SU-DHL-6 (cell line): Measurements from ENCODE around the gene RPTOR.

Source experiments
- H2AFZ ChIP-seq: fragments of 200-600 bp; sonication (generic); 2 replicates; pipeline ENCODE4 v1.6.1; 2014; ENCODE audit warnings: low read depth, mild to moderate bottlenecking, moderate library complexity, mixed read lengths, antibody characterized with exemption, low read length; ENCODE audit not compliant: severe bottlenecking
- H3F3A ChIP-seq: fragments of 200-600 bp; shearing (Covaris generic); 2 replicates; pipeline ENCODE4 v1.6.0; 2016; ENCODE audit warnings: antibody characterized with exemption, mild to moderate bottlenecking; ENCODE audit not compliant: insufficient read depth
- H3K27ac ChIP-seq: fragments of 200-600 bp; sonication (generic); 2 replicates; pipeline ENCODE4 v1.5.1; 2016; ENCODE audit warnings: low read depth, mild to moderate bottlenecking, low read length, moderate library complexity, mixed read lengths
- H3K27me3 ChIP-seq: fragments of 200-600 bp; sonication (generic), shearing (Covaris generic); 2 replicates; pipeline ENCODE4 v1.6.0; 2014; ENCODE audit warnings: mild to moderate bottlenecking, low read length
- H3K36me3 ChIP-seq: fragments of 200-600 bp; sonication (generic); 2 replicates; pipeline ENCODE4 v1.6.1; 2014; ENCODE audit warnings: mild to moderate bottlenecking, low read length, mixed read lengths
- H3K4me2 ChIP-seq: fragments of 300-600, 200-600 bp; shearing (Covaris generic), sonication (generic); 2 replicates; pipeline ENCODE4 v1.6.0; 2014; ENCODE audit warnings: low read length, low read depth, mild to moderate bottlenecking; ENCODE audit not compliant: poor library complexity, severe bottlenecking
- H3K4me3 ChIP-seq: fragments of 200-600 bp; sonication (generic); 2 replicates; pipeline ENCODE4 v1.5.1; 2014; ENCODE audit warnings: antibody characterized with exemption, low read length, mild to moderate bottlenecking, mixed read lengths; ENCODE audit not compliant: insufficient read depth, poor library complexity, severe bottlenecking
- H3K79me2 ChIP-seq: fragments of 200-600 bp; sonication (generic); 2 replicates; pipeline ENCODE4 v1.6.1; 2014; ENCODE audit warnings: mild to moderate bottlenecking, low read length, moderate library complexity; ENCODE audit not compliant: insufficient read depth
- H3K9ac ChIP-seq: fragments of 200-600 bp; sonication (generic); 2 replicates; pipeline ENCODE4 v1.7.0; 2014; ENCODE audit warnings: mild to moderate bottlenecking, low read length
- H3K9me2 ChIP-seq: fragments of 200-600 bp; sonication (generic); replicated peaks from 2 replicates; pipeline ENCODE4 v1.6.1; 2014; ENCODE audit warnings: low read length; ENCODE audit not compliant: insufficient read depth
- H3K9me3 ChIP-seq: fragments of 200-600 bp; sonication (generic); 2 replicates; pipeline ENCODE4 v1.6.1; 2014; ENCODE audit warnings: low read length, mixed read lengths; ENCODE audit not compliant: insufficient read depth
- H4K20me1 ChIP-seq: fragments of 200-600 bp; sonication (generic); 2 replicates; pipeline ENCODE4 v1.6.1; 2014; ENCODE audit warnings: low read depth, mild to moderate bottlenecking, antibody characterized with exemption, low read length, moderate library complexity, mixed read lengths
- CTCF ChIP-seq: fragments of 200-600 bp; sonication (generic); IDR thresholded peaks from one replicate; pipeline ENCODE4 v1.5.1; 2017; ENCODE audit warnings: antibody characterized with exemption, mild to moderate bottlenecking, low read length, moderate library complexity; ENCODE audit not compliant: insufficient read depth, poor library complexity, severe bottlenecking
- EZH2phosphoT487 ChIP-seq: fragments of 200-600 bp; sonication (generic), shearing (Covaris generic); conservative IDR thresholded peaks from 2 replicates; pipeline ENCODE4 v1.6.1; 2018; ENCODE audit warnings: mild to moderate bottlenecking, antibody characterized with exemption, low read length, moderate library complexity, mixed read lengths

Gene RPTOR

GRCh38 chr17:80768389-80768788 is 223.8 kb downstream of the RPTOR start:
- no peaks in the 10 kb centered on the region for H3K27me3 ChIP-seq
- H3K36me3 ChIP-seq: no peaks in the 10 kb centered on the region
- no peak overlapping the region for H3K4me2 ChIP-seq
- TF ChIP-seq EZH2phosphoT487: no peak
- TF ChIP-seq CTCF: no peak
- H3K9me3 ChIP-seq: no peaks in the 10 kb centered on the region
- H4K20me1 ChIP-seq: no peaks in the 10 kb centered on the region
- no peak overlapping the region for H3K9ac ChIP-seq
- H3F3A ChIP-seq: no peaks in the 10 kb centered on the region
- no peaks in the 10 kb centered on the region for H3K79me2 ChIP-seq
- H3K4me3 ChIP-seq: no peak overlapping the region
- H2AFZ ChIP-seq: no peak overlapping the region
- no peak overlapping the region for H3K27ac ChIP-seq
- no peaks in the 10 kb centered on the region for H3K9me2 ChIP-seq

- H3K9ac ChIP-seq: no peak overlapping the region
- H3K27me3 ChIP-seq: no peaks in the 10 kb centered on the region
- H4K20me1 ChIP-seq: no peaks in the 10 kb centered on the region
- no peaks in the 10 kb centered on the region for H3F3A ChIP-seq
- H3K9me2 ChIP-seq: no peaks in the 10 kb centered on the region
- no peaks in the 10 kb centered on the region for H3K79me2 ChIP-seq
- TF ChIP-seq EZH2phosphoT487: no peak
- no peak for TF ChIP-seq CTCF
- H3K4me3 ChIP-seq: no peak overlapping the region
- no peaks in the 10 kb centered on the region for H3K9me3 ChIP-seq
- H3K36me3 ChIP-seq: no peaks in the 10 kb centered on the region
- no peak overlapping the region for H3K27ac ChIP-seq
- no peak overlapping the region for H3K4me2 ChIP-seq
- H2AFZ ChIP-seq: no peak overlapping the region
These were observed 224.3 kb downstream of the RPTOR start for GRCh38 chr17:80768936-80769335.

GRCh38 chr17:80769516-80769915 is 224.9 kb downstream of the RPTOR start:
- Histone ChIP-seq H3K4me3 (no peak overlapping the region), H3K27ac (no peak overlapping the region), H3K27me3 (no peaks in the 10 kb centered on the region), H3K36me3 (no peaks in the 10 kb centered on the region), H3K9me3 (no peaks in the 10 kb centered on the region), H4K20me1 (no peaks in the 10 kb centered on the region), H3F3A (no peaks in the 10 kb centered on the region), H3K4me2 (no peak overlapping the region), H3K9ac (no peak overlapping the region), H3K9me2 (no peaks in the 10 kb centered on the region), H3K79me2 (no peaks in the 10 kb centered on the region), H2AFZ (no peak overlapping the region)
- no peak for TF ChIP-seq CTCF
